Measurements from ENCODE around the gene AHCYL2. TPM values are rescaled to one million over a fixed set of nuclear protein-coding genes. Genes with fewer than 3 reads are reported as not detected.

Gene AHCYL2
- total and polyA plus RNA-seq, 2 of the 8 experiments (the other 6 are each of a cell fraction or from before 2014, with no cell fraction given) = 20.7 to 25.4 TPM

DNA sequence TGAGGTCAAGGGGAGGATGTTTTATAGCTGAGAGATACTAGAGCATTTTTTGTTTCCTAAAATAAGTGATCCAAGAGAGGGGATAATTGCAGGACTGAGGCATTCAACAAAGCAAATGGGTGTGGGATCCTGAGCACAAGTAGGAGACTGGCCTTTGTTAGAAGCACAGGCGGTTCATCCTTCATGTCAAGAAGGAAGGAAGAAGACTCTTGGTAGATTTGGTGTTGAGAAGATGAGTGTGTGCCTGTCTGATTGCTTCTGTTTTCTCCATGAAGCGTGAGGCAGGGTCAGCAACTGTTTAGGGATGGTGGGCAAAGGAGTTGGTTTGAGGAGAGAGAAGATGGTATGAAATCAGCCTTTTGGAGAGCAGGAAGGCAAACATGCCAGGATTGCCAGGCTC is 237.0 kb downstream of the AHCYL2 start (continued):
- TF ChIP-seq TAF1 (IDR thresholded peaks at IDR 0.05; ENCODE audit: low read depth, low read length) (no peak), SAP30 (IDR thresholded peaks at IDR 0.05; ENCODE audit: insufficient read depth, insufficient replicate concordance, low read length) (no peak), RXRA (IDR thresholded peaks at IDR 0.05; ENCODE audit: insufficient read depth, low read depth, low read length) (no peak), CEBPB (IDR thresholded peaks at IDR 0.05; ENCODE audit: low read depth, low read length) (no peak), SUZ12 (IDR thresholded peaks at IDR 0.05; ENCODE audit: low read length) (no peak), JUND (IDR thresholded peaks at IDR 0.05; ENCODE audit: low read length) (no peak), CHD2 (IDR thresholded peaks at IDR 0.05; ENCODE audit: low read length) (no peak), ZNF274 (IDR thresholded peaks at IDR 0.05; ENCODE audit: borderline replicate concordance, extremely low read depth, low read length) (no peak)
